Medulla oblongata (tissue), 1 donor: ENCODE data around the gene RNU6-1.
A peak's percentile ranks its signal among the peaks of the same experiment; 100 is the strongest.

ENCODE experiments used
- DNase-seq: peaks from one replicate; pipeline ENCODE4 v3.0.0-alpha.2; 2015; ENCODE audit errors: extremely low spot score

RNU6-1 gene

GRCh38 chr15:67821784-67822440 is 17.9 kb downstream of the RNU6-1 start:
- no peak for DNase-seq

- DNase-seq = no peak
These were observed 18.7 kb downstream of the RNU6-1 start for GRCh38 chr15:67820992-67821783.

GRCh38 chr15:67820122-67820991 is 19.5 kb downstream of the RNU6-1 start:
- DNase-seq = no peak

- no peak for DNase-seq
These were observed 20.2 kb downstream of the RNU6-1 start for GRCh38 chr15:67819636-67820035.

- DNase-seq = no peak
These were observed 21.4 kb downstream of the RNU6-1 start for GRCh38 chr15:67818464-67818863.

GRCh38 chr15:67816668-67817067 is 23.2 kb downstream of the RNU6-1 start:
- DNase-seq = no peak

GRCh38 chr15:67815036-67815592 is 24.7 kb downstream of the RNU6-1 start:
- no peak for DNase-seq

- no peak for DNase-seq
These were observed 26.7 kb downstream of the RNU6-1 start for GRCh38 chr15:67813104-67813634.

- DNase-seq = no peak
These were observed 27.6 kb downstream of the RNU6-1 start for GRCh38 chr15:67812241-67812644.

GRCh38 chr15:67809866-67810265 is 30.0 kb downstream of the RNU6-1 start:
- DNase-seq = no peak

- DNase-seq = no peak
These were observed 30.4 kb downstream of the RNU6-1 start for GRCh38 chr15:67809441-67809840.

- no peak for DNase-seq
These were observed 31.0 kb downstream of the RNU6-1 start for GRCh38 chr15:67808821-67809220.

GRCh38 chr15:67807836-67808235 is 32.0 kb downstream of the RNU6-1 start:
- no peak for DNase-seq

- DNase-seq = no peak
These were observed 32.7 kb downstream of the RNU6-1 start for GRCh38 chr15:67807141-67807540.

- no peak for DNase-seq
These were observed 33.3 kb downstream of the RNU6-1 start for GRCh38 chr15:67806536-67806935.

GRCh38 chr15:67805666-67806516 is 34.0 kb downstream of the RNU6-1 start:
- DNase-seq = no peak

- no peak for DNase-seq
These were observed 34.7 kb downstream of the RNU6-1 start for GRCh38 chr15:67805008-67805665.

GRCh38 chr15:67803996-67804843 is 35.6 kb downstream of the RNU6-1 start:
- peak; percentile 5 for DNase-seq

GRCh38 chr15:67803299-67803698 is 36.5 kb downstream of the RNU6-1 start:
- DNase-seq = no peak
